Ammon's horn (tissue), 1 donor: ENCODE data around the gene MANEAL.

Source experiments
- DNase-seq: peaks from one replicate; pipeline ENCODE4 v3.0.0-alpha.2; 2016; ENCODE audit warnings: low spot score

The MANEAL gene

GRCh38 chr1:37828410-37829074 lies 34.9 kb downstream of the MANEAL start:
- DNase-seq, result no peak

- DNase-seq, result no peak
Observed at GRCh38 chr1:37831109-37831508, 37.5 kb downstream of the MANEAL start.

GRCh38 chr1:37831809-37832208 lies 38.2 kb downstream of the MANEAL start:
- DNase-seq, result no peak

GRCh38 chr1:37836788-37837187 lies 43.1 kb downstream of the MANEAL start:
- DNase-seq, result no peak

GRCh38 chr1:37839676-37840075 lies 46.0 kb downstream of the MANEAL start:
- no peak for DNase-seq

- DNase-seq, result no peak
Observed at GRCh38 chr1:37840711-37841110, 47.1 kb downstream of the MANEAL start.

- no peak for DNase-seq
Observed at GRCh38 chr1:37841652-37842051, 48.0 kb downstream of the MANEAL start.

- no peak for DNase-seq
Observed at GRCh38 chr1:37844536-37844935, 50.9 kb downstream of the MANEAL start.

GRCh38 chr1:37845049-37845646 lies 51.5 kb downstream of the MANEAL start:
- DNase-seq, result no peak

- no peak for DNase-seq
Observed at GRCh38 chr1:37845786-37846185, 52.1 kb downstream of the MANEAL start.

- DNase-seq, result no peak
Observed at GRCh38 chr1:37846647-37847339, 53.1 kb downstream of the MANEAL start.

GRCh38 chr1:37849480-37849879 lies 55.8 kb downstream of the MANEAL start:
- no peak for DNase-seq

GRCh38 chr1:37850352-37850955 lies 56.8 kb downstream of the MANEAL start:
- no peak for DNase-seq
